ENCODE measurements around the gene FBXO34.
A peak's percentile ranks its signal among the peaks of the same experiment; 100 is the strongest.

The FBXO34 gene

GRCh38 chr14:55281316-55281839, 10.2 kb downstream of the FBXO34 start:
- TF ChIP-seq POLR2A (IDR thresholded peaks at IDR 0.05; ENCODE audit: low read length) (no peak), GATA1 (IDR thresholded peaks at IDR 0.05; ENCODE audit: low read depth, low read length) (no peak)
- no peak for DNase-seq

GRCh38 chr14:55285048-55285652, 13.9 kb downstream of the FBXO34 start:
- TF ChIP-seq POLR2A (IDR thresholded peaks at IDR 0.05; ENCODE audit: low read length) (no peak), GATA1 (IDR thresholded peaks at IDR 0.05; ENCODE audit: low read depth, low read length) (no peak)
- no peak for DNase-seq

GRCh38 chr14:55288439-55288838, 17.2 kb downstream of the FBXO34 start:
- no peak for TF ChIP-seq POLR2A (IDR thresholded peaks at IDR 0.05; ENCODE audit: low read length)
- TF ChIP-seq GATA1 (IDR thresholded peaks at IDR 0.05; ENCODE audit: low read depth, low read length): no peak
- DNase-seq: no peak

- TF ChIP-seq GATA1 (IDR thresholded peaks at IDR 0.05; ENCODE audit: low read depth, low read length) (no peak), POLR2A (IDR thresholded peaks at IDR 0.05; ENCODE audit: low read length) (no peak)
- no peak for DNase-seq
Measured at GRCh38 chr14:55291480-55292081, 20.4 kb downstream of the FBXO34 start.

- no peak for DNase-seq
- TF ChIP-seq GATA1 (IDR thresholded peaks at IDR 0.05; ENCODE audit: low read depth, low read length): no peak
- no peak for TF ChIP-seq POLR2A (IDR thresholded peaks at IDR 0.05; ENCODE audit: low read length)
Measured at GRCh38 chr14:55294603-55295002, 23.4 kb downstream of the FBXO34 start.

- DNase-seq: no peak
- TF ChIP-seq POLR2A (IDR thresholded peaks at IDR 0.05; ENCODE audit: low read length) (no peak), GATA1 (IDR thresholded peaks at IDR 0.05; ENCODE audit: low read depth, low read length) (no peak)
Measured at GRCh38 chr14:55297611-55298499, 26.6 kb downstream of the FBXO34 start.

GRCh38 chr14:55298500-55298822, 27.2 kb downstream of the FBXO34 start:
- no peak for TF ChIP-seq POLR2A (IDR thresholded peaks at IDR 0.05; ENCODE audit: low read length)
- no peak for TF ChIP-seq GATA1 (IDR thresholded peaks at IDR 0.05; ENCODE audit: low read depth, low read length)
- DNase-seq: no peak

- DNase-seq: peak; percentile 85 to 92
- TF ChIP-seq POLR2A (IDR thresholded peaks at IDR 0.05; ENCODE audit: low read length) (peak; percentile 65), GATA1 (IDR thresholded peaks at IDR 0.05; ENCODE audit: low read depth, low read length) (no peak)
Measured at GRCh38 chr14:55301437-55302121, 30.4 kb downstream of the FBXO34 start.

GRCh38 chr14:55302367-55303124, 31.3 kb downstream of the FBXO34 start:
- DNase-seq: peak in 1 of 2 experiments; percentile 28
- no peak for TF ChIP-seq GATA1 (IDR thresholded peaks at IDR 0.05; ENCODE audit: low read depth, low read length)
- no peak for TF ChIP-seq POLR2A (IDR thresholded peaks at IDR 0.05; ENCODE audit: low read length)

- TF ChIP-seq GATA1 (IDR thresholded peaks at IDR 0.05; ENCODE audit: low read depth, low read length) (no peak), POLR2A (IDR thresholded peaks at IDR 0.05; ENCODE audit: low read length) (no peak)
Measured at GRCh38 chr14:55303125-55303499, 31.9 kb downstream of the FBXO34 start.

GRCh38 chr14:55303691-55304145, 32.5 kb downstream of the FBXO34 start:
- peak in 1 of 2 experiments; percentile 45 for DNase-seq
- no peak for TF ChIP-seq POLR2A (IDR thresholded peaks at IDR 0.05; ENCODE audit: low read length)
- TF ChIP-seq GATA1 (IDR thresholded peaks at IDR 0.05; ENCODE audit: low read depth, low read length): no peak

More at GRCh38 chr14:55303125-55303499, 31.9 kb downstream of the FBXO34 start:
- peak in 1 of 2 experiments; percentile 38 for DNase-seq

- peak in 1 of 2 experiments; percentile 59 for DNase-seq
- TF ChIP-seq GATA1 (IDR thresholded peaks at IDR 0.05; ENCODE audit: low read depth, low read length) (no peak), POLR2A (IDR thresholded peaks at IDR 0.05; ENCODE audit: low read length) (no peak)
Measured at GRCh38 chr14:55306938-55307589, 35.8 kb downstream of the FBXO34 start.

Measured in erythroblast (primary cell).